GM19372 (cell line): ENCODE measurements around the gene TMEM186.
A peak's percentile ranks its signal among the peaks of the same experiment; 100 is the strongest.
"Not testable (repeated sequence)": the region's sequence is repeated elsewhere in the genome, so short reads cannot be mapped to it uniquely, and the experiment has no call there.

Experiments
- ATAC-seq: cut with Tn5 transposase; IDR thresholded peaks from one replicate; pipeline ENCODE4 v1.9.1; 2021; ENCODE audit warnings: mild to moderate bottlenecking, low read depth, moderate library complexity; ENCODE audit not compliant: unreplicated experiment

The TMEM186 gene, protein sequence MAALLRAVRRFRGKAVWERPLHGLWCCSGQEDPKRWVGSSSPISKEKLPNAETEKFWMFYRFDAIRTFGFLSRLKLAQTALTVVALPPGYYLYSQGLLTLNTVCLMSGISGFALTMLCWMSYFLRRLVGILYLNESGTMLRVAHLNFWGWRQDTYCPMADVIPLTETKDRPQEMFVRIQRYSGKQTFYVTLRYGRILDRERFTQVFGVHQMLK

GRCh38 chr16:8797364-8798173 is at the start of gene TMEM186, which contains the start of gene PMM2:
Gene TMEM186 (minus strand): TSS chr16:8797639. CDS start chr16:8797614, 25 bp downstream.
Gene PMM2 (plus strand): TSS chr16:8797839. CDS start chr16:8797883, 44 bp downstream.
- ATAC-seq, result peak; percentile 92

DNA sequence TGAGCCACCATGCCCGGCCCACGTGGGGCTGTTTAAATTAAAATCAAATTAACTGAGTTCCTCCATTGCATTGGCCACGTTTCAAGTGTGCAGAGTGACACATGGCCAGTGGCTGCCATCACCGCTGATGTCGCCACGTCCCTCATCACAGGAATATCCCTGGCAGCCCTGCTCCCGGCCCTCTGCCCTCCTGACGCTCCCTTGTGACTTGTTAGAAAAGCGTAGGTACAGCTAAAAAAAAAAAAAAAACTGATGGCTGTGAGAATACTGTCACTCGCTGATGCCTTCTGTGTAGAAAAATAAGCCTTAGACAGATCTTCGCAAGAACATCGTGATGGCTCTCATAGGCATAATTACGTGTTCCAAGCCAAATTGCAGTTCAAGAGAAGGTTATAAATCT is 49.7 kb upstream of the TMEM186 start:
- no peak for ATAC-seq

- ATAC-seq, result no peak
Observed at GRCh38 chr16:8846401-8846932, 49.0 kb upstream of the TMEM186 start.

GRCh38 chr16:8845699-8846298 is 48.4 kb upstream of the TMEM186 start:
- no peak for ATAC-seq

GRCh38 chr16:8843296-8843695 is 45.9 kb upstream of the TMEM186 start:
- ATAC-seq, result not testable (repeated sequence)

DNA sequence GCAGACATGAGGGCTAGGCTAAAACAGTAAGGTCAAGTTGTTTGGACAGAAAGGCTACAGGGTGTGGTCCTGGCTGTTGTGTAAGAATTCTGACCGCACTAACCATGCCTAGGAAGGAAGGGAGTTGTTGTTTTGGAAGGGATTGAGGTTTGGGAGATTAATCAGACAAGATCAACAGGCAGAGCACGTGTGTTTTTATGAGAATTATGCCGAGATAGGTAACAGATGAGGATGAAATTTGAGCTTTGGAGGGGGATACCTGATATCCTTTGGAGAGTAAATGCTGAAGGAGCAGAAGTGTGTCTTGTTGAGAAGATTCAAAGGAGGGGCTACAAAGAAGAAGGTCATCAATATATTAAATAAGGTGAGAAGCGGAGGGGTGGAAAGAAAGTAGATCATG is 44.6 kb upstream of the TMEM186 start:
- not testable (repeated sequence) for ATAC-seq

- ATAC-seq, result not testable (repeated sequence)
Observed at GRCh38 chr16:8837594-8837993, 40.2 kb upstream of the TMEM186 start.

- not testable (repeated sequence) for ATAC-seq
Observed at GRCh38 chr16:8836797-8837196, 39.4 kb upstream of the TMEM186 start.

DNA sequence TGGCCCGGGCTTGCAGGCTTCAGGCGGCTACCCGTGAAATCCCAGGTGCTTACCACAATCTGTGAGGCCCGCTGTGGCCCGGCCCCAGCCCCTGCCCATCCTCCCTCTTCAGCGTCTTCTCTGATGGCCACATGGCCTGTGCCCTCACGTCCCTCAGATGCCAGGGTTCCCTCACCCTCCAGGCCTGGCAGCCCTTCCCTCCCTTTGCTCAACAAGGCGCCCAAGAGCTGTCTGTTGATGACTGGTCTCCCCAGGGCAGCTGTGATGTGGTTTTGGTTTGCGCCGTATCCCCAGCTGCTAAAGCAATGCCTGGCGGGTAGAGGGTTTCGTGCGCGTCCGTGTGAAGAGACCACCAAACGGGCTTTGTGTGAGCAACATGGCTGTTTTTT is 35.3 kb upstream of the TMEM186 start:
- no peak for ATAC-seq

GRCh38 chr16:8831871-8832716 is 34.7 kb upstream of the TMEM186 start:
- no peak for ATAC-seq

DNA sequence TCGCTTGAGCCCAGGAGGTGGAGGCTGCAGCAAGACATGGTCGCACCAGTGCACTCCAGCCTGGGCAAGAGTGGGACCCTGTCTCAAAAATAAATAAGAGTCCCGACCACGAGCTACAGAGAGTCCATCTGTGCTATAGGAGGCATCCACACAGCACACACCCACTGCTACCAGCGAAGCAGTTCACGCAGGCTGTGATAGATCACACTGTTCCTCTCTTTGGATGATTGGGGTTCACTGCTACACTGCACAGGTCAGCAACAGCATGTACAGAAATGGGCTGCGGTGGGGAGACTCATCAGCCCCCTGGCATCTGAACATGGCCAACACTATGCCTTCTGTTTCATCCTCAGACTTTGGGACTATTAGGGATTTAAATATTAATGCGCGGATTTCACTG is 34.0 kb upstream of the TMEM186 start:
- no peak for ATAC-seq

- no peak for ATAC-seq
Observed at GRCh38 chr16:8828541-8829165, 31.2 kb upstream of the TMEM186 start.

GRCh38 chr16:8826278-8826879 is 28.9 kb upstream of the TMEM186 start:
- ATAC-seq, result no peak

- ATAC-seq, result no peak
Observed at GRCh38 chr16:8822403-8822802, 25.0 kb upstream of the TMEM186 start.

- peak; percentile 11 for ATAC-seq
Observed at GRCh38 chr16:8819411-8820034, 22.1 kb upstream of the TMEM186 start.

DNA sequence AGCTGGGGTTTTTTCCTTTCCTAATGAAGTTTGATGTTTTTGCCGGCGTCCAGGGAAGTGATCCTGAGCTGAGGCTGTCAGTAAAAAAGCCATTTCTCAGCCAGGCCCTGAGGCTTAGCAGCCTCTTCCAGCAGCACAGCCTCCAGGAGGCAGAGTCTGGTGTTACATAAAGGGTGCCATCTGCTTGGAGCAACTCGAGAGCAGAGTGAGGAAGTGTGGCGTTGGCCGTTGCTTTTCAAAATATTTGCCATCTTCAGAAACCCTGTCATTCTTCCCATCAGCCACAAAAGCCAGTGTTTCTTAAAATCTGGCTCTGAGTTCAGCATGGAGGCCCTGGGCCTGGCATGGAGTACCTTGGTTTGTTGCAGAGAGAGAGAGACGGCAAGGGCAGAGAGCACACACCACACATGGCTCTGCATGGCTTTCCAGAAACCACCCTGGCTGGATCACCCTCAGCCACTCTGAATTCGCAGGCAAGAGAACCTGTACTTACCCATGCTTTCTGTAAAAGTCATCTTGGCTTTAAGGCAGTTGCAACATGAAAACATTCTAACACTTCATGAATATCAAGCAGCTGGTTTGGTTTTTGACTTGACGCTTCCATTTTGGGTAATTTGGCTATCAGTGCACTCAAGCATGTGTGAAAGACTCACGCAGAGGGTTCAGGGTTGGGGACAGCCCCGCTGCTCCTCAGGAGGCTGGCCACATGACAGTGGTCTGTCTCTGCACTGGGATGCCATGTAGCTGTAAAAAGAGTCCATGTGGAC is 21.2 kb upstream of the TMEM186 start:
- peak; percentile 78 for ATAC-seq

DNA sequence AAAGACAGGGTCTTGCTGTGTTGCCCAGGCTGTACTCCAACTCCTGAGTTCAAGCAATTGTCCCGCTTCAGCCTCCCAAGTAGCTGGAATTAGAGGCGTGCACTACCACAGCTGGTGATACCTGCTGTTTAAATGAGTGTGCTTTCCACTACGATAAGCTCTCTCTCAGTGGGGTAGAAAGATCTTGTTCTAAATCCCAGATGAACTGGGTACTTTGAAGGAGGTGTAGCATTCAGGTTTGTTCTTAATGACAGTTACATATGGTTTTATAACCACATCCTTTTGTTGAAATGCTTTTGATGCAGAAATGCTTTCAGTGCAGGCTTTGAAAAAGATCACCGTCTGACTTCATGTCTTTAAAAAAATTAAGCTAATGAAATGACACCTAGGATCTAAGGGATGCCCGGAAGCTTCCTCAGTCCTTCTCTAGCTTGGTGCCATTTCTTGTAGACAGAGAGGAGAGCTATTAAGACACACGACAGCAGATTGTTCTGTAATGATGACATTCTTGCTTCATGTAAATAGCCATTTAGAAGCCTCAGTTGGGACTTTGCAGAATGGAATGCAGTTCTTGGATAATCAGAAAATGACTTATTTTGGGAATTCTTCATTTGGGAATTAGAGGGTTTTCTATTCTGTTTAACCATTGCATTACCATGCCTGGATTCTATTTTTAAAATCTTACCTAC is 19.7 kb upstream of the TMEM186 start:
- no peak for ATAC-seq
